ENCODE measurements around the gene FOXN3.

The FOXN3 gene

DNA sequence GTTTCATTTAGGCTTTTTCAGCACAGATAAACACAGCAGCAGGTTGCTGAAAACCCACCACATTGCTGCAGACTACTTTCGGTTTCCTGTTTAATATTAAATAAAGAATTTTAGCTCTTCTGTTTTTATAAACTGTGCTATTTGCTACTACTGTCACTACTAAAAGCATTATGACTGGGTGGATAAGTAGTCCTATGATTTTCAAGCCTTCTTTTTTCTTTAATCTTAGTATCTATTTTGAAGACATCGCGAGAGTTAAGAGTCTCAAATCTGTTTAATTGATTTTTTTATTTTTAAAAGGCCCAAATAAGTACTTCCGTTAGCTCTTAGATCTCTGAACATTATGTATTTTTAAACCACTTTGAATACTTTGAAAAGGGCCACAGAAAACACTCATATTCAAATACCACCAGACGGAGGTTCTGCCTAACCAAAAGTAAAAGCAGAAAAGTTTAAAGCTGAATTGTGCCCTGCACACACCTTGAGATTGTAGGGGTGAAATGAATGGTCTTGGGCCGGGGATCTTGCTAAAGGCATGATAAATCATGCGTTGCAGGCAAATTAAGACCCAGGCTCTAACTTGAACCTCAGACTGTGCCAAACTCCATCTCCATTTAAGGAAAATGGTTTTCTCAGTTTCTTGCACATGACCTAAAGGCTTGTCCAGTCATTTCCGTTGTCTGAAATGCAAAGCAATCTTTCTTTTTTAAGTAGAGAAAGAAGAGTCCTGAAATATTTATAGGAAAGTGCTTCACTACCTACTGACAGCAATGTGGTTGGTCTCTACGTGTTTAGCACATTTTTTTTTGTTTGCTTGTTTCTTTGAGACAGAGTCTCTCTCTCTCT is 13.6 kb upstream of the FOXN3 start:
- peak; percentile 64 for DNase-seq

DNA sequence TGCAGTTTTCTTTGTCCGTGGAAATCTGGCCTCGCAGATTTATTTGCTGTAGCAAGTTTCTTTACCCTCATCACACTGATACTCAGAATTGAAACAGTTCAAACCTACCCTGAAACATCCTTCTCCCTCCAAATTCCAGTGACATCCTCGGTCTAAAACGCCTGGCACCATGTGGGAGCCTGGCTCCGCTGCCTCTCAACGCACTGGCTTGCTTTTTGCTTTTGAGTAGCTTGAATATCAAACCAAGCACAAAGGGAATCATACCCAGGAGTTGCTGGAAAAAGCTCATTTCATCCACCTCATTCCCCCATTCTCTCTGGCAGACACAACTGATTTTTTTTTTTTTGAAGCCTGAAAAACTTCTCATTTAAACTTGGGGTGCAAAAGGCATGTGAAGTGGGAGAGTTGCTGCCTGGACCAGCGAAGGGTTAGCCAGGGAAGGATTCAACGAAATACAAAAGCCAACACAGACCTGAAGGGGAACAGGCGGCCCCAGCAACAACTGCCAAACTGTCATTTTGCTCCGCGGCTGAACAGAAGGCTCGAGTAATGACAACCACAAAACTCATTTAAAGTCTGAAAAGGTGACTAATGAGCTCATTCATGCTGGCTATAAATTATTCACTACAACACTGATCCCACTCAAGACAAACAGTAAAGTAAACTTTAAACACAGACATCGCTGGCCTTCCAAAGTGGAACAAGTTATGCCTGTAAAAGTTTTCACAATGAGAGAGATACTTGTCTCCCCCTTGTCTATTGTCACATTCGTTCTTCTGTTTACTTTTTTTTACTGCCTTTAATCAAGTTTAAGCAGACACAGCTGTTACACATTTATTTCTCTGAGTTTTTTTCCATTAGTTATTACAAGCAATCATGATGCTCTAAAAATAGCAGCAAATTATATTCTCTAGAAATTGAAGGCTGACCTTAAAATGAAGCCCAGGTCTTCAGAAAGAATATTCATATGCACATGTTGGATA is 12.5 kb upstream of the FOXN3 start:
- peak; percentile 95 for DNase-seq

DNA sequence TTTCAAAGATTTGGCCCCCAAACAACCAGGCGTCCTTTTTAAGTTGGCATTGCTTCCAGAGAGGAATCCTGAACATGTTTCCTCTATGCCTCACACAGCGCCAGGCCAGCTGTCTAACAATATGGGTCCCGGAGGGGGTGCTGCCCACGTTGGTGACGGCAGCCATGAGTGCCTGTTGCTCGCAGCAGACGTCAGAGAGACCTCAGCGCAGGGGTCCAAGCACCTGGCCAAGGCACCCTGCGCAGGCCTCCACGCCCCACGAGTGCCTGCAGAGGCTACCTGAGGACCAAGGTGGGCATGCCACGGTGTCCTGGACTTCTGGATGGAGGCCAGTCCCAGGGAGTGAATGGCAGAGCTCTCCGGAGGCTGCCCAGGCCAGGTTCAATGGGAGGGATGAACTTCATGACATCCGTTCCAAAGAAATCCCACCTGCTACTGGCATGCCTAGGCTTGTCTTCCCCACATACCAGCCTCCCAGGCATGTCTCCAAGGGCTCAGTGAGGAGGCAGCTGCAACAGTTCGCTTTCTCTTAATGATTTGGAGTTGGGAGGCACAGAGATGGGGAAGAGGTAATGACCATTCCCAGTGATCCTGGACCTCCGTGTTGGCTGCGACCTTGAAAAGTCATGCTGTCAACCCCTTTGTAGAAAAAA is 11.6 kb upstream of the FOXN3 start:
- DNase-seq: peak; percentile 99

DNA sequence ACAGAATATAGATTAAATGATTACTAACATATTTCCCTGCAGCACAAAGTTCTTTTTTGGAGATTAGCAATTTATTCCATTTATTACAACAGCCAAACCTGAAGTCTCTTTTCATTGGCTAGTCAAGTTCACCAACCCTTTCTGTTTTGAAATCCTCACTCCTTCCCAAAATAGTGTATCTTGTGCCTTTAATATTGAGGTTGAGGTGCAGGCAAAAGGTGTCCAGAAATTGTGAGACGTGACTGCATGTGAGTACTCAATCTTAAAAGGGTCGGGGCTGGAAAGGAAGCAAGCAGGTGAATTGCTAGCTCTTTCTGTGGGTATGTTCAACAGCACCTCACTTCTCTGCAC is 11.1 kb upstream of the FOXN3 start:
- DNase-seq: no peak

DNA sequence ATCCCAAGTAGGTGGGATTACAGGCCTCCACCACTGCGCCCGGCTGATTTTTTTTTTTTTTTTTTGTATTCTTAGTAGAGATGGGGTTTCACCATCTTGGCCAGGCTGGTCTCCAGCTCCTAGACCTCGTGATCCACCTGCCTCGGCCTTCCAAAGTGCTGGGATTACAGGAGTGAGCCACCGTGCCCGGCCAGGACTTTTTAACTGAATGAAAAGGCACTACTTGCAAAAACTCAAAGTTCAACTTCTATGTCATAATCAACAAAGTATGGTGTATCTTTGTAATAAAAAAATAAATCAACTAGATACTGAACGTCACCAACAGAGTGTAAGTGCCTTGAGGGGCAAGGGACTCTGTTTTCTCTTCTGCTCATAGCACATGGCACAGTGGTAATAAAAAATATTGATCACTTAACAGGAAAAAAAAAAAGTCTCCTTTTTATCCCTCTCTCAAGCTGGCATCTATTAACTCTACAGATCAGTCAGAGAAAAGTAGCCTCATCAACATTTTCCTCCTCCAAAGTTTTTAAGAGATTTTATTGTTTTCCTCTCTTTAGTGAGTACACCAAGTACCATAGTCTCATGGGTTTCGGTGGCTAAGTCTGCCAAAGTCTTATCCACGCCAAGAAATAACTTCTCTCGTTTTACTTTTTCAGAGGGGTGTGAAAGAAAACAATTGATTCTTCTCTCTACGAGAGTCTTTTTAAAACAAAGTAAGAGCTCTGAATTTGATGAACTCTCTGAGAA is 10.6 kb upstream of the FOXN3 start:
- DNase-seq: peak; percentile 39

DNA sequence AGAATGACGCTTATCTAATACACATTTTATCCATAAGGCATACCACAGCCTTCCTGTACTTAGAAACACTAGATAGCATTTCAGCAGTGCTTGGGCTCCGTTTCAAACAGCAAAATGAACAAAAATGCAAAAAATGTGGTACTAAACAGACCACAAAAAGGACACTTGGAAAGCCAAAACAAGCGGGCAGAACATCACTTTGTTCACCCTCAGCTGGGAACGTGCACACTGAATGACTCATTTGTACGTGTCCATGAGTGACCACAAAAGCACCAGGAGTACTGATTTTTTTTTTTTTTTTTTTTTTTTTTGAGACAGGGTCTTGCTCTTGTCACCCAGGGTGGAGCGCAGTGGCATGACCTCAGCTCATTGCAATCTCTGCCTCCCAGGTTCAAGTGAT is 8.9 kb upstream of the FOXN3 start:
- no peak for DNase-seq

DNA sequence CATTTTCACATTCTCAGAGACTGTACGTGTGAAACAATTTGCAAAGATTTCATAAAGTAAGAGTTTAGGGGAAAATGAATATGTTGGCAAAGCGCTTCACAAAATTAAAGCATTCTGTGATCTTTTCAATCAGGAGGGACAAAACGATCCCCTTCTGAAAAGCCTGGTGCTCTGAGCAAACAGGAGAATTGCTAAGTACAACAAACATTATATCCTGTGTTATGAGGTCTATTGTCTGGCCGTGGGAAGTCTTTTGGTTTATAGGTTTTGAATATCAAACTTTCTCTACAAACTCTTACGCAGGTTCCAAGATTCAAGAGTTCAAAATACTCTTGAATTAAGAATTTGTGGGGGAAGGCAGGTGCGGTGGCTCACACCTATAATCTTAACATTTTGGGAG is 7.2 kb upstream of the FOXN3 start:
- peak; percentile 54 for DNase-seq

DNA sequence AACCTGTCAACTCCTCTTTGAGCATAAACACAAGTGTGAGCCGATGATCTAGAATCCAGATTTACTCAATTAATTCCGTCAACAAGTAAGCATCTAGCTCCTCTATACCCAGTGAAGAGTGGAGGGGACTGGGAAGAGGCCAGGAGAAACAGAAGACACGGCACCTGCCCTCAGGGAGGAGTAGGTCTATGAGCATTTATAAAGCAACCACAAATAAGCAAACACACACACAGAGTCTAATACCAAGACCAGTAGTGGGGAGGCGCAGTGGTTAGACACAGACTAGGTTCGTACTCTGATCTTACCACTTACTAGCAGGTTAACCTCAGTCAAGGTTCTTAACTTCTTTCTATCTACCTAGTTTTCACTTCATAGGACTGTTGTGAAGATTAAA is 5.9 kb upstream of the FOXN3 start:
- peak; percentile 27 for DNase-seq

DNA sequence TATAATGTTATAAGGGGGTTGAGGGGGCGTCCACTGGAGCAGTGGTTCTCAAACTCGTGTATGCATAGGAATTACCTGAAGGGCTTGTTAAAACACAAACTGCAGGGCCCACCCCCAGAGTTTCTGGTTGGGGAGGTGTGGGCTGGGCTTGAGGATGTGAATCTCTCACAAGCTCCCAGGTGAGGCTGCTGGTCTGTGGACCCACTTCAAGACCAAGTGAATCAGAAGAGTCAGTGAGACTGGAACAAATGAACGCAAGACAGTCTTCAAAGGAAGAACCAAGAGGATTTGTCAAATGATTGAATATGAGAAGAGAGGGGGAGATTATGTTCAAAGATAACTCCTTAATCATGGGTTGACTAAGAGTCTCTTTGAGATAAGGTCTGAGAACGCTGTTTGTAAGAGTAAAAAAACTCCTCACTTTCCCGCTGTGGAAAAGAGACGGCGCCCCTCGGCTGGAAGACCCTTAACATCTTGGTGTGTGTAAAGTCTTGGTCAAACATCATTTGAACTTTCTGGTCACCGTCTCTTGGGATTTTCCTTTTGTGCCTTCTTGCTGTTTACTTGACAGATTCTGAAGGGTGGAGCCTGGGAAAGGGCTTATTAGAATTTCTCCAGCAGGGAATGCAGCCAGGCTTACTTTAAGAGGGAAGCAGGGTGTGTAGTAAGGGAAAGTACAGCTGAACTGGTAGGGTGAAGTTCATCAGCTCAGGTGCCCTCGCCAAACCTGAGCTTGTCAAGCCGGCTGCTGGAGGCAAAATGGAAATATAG is 5.3 kb upstream of the FOXN3 start:
- peak; percentile 41 for DNase-seq

DNA sequence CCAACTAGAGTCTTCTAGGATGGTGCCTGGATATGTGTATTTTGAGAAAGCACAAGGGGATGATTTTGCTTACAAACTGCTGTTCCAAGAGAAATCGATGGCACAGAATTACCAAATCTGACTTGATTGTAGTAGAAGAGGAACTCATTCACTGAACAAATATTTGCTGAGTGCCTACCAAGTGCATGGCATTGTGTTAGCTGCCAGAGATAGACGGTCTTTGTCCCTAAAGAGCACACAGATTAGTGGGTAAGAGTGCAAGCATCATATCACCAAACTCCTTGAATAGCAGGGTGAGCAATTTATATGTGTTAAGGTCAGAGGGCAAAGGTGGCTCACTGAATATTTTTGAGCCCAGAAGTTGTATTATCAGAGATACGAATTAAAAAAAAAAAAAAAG is 3.5 kb upstream of the FOXN3 start:
- peak; percentile 92 for DNase-seq

DNA sequence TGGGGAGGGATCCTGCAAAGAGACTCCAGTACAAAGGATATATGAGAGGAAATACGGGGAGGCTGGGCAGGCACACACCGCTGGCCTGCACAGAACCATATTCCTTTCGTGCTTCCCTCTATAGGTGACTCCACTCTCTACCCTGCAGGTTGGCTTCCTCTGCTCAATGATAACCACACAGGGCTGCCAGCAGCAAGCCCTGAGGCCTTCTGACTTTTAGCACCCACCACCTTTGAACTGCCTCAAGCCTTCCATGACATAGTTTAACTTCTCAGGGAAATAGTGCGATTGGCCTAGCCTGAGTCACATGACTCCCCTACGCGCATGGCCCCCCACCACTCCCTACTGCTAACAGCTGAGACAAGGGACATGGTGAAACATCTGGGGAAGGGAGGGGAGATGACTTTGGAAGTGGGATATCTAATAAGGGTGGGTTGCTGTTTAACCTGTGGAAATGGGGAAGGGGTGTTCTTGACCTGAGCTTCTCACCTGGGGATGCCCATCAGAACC is 3.0 kb upstream of the FOXN3 start:
- DNase-seq: peak; percentile 73

DNA sequence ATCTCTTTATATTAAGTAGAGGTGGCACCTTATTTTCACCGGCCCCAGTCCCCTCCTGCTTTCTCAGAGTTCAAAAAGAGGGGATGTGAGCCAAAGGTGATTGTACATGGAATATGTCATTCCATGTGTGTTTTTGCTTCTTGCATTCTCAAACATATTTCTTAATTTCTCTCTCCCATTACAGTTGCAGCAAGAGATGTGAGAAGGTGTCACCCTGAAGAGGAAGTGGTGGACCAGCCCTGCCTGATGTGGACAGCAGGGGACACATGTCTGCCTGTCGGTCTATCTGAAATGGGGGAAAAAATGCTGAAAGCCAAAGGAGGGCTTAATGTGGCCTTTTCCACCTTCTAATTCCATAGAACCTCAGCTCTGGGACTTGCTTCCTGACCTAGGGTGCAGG is 1.9 kb upstream of the FOXN3 start:
- DNase-seq: peak; percentile 34

DNA sequence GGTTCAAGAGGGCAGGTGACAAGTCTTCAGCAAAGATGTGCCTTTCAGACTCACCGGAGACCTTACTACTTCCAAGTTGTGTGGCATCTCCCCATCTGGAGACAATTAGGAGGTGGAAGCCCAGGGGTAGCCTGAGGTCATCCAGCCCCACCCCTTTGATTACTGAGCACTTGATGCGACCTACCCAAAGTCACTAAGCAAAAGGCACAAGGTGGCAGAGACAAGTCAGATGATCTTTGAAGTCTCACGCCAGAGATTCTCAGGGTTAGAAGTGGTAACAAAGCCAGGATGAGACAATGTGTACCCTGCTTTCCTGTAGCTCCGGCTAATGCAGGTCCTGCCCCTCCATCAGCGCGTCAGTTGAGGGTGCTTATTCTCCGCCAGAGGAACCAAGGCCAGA is 1.4 kb upstream of the FOXN3 start:
- DNase-seq: peak; percentile 92

DNA sequence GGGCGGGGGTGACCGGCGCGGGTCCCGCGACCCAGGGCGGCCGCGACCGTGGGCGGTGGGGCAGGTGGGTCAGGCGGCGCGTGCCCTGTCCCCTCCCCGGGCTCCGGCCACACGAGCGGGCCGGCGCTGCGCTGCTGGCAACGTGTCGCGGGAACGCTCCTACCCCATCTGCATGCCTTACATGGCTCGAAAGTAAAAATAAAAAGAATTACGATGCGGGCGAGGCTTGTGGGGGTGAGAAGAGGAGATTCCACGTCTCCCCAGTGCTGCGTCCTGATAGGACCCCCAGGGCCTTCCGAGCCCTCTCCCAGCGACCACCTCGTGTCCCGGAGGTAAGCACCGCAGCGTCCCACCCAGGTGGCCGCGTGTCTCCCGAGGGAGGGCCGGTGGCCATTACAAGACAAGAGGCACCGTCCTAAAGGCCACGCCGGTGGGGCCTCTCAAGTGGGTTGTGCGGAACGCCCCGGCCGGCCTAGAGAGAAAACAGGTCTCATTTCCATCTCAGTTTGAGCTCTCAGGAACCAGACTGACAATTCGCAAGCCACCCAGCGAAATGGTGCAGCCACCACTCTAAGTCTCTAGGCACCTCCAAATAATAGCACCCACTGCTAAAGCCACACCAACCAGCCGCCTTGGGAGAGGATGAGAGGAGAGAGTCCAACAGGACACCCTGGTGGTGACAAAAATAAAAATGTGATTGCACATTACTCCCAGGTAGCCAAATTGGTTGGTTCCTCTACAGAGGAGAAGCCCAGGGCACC is 612 bp upstream of the FOXN3 start:
- DNase-seq: peak; percentile 90

DNA sequence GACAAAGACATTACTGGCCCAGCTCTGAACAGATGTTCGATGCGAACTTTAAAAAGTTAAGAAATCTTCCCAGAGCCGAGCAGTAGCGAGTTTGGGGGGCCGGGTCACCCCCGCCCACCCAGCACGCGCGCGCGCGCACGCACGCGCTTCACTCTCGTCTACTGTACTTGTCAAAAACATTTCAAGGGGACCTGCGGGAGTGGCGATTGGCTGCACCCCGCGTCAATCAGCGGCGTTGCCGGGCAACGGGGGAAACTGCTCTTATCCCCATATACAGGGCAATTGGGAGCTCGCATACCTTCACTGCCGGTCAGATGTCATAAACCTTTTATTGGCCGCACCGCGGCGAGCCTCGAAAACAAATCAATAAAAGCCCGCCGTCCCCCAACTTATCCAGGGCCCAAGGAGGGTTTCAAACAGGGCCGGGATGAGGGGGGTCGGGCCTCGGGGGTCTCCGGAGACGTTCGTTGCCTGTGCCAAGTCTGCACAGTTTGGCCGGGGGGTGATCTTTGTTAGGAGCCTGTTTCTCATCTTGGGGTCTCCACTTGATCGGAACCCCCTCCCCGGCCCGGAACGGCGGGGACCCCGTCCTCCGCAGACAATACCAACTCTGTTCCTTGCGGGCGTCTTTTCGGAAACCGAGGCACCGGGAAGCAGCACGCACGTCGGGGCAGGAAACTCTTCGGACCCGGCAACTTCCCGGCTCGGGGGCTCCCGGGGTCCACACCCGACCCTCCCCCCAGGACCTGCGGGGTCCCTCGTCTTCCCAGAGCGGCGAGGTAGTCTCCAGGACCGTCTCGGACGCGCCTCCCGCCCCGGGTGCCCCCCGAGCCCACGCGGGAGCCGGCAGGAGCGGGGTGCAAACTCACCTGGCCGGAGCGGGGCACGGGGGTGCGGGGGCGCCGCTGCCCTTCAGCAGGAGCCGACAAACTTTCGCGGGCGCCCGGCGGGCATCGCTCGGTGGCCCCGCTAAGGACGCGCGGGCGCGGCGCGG is 734 bp downstream of the FOXN3 start:
- DNase-seq: peak; percentile 98

DNA sequence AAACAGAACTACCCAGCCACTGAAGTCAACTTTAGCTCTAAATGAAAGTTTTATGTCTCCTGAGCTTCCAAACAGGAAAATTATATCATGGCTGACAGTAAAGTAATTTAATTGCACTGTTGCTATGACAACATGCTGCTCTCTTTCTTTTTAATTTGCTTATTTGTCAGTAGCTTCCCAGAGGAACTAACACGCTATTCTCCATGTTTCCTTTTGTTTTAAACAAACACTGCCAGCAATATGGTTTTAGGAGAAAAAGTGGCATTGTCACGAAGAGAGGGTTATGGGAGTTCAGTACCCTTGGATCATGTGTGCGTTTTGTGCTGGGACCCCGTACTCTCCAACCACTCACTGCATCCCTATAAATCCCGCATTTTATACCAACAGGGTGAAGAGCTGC is 1.9 kb downstream of the FOXN3 start:
- peak; percentile 30 for DNase-seq

DNA sequence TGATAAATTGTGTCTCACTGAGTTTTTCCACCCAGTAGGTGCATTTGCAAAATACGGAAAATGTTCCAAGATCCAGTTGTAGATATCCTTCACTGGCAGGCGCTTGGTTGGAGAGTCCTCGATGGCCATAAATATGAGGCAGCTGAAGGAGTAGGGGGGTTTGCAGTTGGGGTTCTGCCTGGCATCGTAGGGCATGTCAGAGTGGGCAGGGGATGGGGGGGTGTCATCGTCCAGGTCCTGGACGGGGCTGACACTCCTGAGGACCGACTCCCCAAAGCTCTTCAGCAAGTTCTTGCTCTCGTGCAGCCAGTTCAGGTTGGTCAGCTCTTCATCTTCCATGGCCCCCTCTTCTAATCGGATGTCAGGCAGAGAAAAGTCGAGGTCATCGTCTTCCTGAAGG is 5.1 kb downstream of the FOXN3 start:
- no peak for DNase-seq

DNA sequence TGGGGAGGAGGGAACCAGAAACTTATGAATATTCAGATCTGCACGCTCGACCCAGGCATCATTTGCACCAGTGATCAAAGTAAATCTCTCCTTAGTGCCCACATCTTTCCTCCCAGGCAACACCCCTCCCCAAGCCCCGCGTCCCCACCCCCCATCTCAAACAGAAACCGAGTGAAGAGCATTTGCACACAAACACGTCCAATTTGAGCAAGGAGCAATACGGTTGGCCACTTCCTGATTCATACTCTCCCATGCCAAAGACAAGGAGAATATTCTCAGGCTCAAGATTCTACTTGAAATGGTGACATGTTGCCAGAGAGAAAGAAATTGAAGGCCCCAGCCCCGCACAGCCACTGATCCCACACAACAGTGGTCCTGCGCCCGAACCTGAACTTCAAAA is 7.1 kb downstream of the FOXN3 start:
- DNase-seq: no peak

DNA sequence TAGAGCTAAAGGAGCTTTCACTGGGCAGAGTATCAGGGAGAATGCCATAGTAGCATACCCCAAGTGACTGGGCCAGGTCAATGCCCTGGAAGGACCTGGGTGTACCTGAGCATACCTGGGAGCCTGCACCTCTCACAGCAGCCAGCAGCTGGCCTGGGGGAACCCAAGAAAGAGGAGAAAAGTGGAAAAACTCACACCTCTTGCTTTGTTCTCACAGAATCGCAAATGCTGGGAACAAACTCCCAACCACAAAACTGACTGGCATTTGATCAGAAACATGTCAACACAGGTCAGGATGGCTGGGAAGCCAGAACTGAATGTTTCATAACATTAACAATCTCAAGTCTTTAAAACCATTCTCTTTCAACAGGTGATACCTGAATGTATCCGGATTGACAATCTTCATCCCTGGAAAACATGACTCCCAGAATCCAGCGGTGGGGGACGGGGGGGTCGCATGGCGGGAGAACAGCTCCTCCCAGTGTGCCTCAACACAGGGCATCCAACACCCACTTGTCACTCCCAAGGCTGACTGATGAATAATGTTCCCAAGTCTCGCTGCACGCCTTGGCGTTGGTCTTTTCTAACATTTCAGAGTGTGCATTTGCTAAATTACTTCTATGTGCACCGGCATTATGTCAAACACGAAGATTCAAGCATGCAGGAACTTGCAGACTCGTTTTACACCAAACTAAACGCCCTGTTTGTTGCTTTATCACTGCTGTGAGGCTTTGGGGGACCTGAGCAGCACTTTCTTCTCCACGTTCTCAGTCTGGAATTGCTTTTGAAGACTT is 7.9 kb downstream of the FOXN3 start:
- no peak for DNase-seq

Data from NCI-H69 (cell line).